ENCODE data around the gene DIAPH1.

Gene DIAPH1

DNA sequence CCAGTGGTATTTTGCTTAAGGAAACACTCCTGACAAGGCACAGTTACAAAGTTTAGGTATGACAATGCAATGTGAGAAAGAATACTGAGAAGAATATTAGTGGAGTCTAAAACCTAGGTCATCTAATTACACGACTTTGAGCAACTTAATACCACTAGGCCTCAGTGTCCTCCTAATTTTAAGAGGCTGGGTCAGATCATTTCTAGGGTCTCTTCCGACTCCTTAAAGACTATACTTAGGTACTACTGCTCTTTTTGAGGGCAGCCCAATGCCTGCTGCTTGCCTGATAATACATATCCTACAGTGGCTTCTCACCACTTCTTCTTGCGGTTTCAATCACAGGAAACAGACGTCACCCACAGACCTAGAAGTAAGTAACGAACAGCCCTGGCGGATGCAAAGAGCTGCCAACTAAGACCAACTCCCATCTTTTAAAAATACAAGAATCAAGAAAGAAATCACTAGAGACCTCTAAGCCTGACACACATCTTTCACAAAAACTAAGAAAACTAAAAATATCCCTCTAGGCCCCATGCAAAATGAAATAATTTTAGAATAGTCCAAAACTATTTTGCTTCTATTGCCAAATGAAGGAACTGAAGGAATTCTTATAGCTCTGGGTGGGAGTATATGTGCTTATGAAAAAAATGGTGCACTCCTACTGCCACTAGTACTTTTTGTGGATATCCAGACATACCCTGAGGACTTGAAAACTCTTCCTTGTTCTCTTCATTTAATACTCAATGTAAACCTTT is 13.1 kb downstream of the DIAPH1 start:
- TF ChIP-seq POLR2A (IDR thresholded peaks at IDR 0.05; ENCODE audit: extremely low read depth, insufficient read length) (peak; percentile 41), MAX (IDR thresholded peaks at IDR 0.05; ENCODE audit: low read depth, low read length) (0 out of 2 replicates have a peak, but pooled peaks have one; percentile 24), CTCF (IDR thresholded peaks at IDR 0.05; ENCODE audit: low read depth, low read length) (no peak), MYC (IDR thresholded peaks at IDR 0.05; ENCODE audit: low read depth, low read length) (peak; percentile 52)
- peak overlapping the region; percentile 53 for H3K4me3 ChIP-seq (ENCODE audit: low read depth, low read length)
- DNase-seq (ENCODE audit: low read depth) = peak; percentile 97

DNA sequence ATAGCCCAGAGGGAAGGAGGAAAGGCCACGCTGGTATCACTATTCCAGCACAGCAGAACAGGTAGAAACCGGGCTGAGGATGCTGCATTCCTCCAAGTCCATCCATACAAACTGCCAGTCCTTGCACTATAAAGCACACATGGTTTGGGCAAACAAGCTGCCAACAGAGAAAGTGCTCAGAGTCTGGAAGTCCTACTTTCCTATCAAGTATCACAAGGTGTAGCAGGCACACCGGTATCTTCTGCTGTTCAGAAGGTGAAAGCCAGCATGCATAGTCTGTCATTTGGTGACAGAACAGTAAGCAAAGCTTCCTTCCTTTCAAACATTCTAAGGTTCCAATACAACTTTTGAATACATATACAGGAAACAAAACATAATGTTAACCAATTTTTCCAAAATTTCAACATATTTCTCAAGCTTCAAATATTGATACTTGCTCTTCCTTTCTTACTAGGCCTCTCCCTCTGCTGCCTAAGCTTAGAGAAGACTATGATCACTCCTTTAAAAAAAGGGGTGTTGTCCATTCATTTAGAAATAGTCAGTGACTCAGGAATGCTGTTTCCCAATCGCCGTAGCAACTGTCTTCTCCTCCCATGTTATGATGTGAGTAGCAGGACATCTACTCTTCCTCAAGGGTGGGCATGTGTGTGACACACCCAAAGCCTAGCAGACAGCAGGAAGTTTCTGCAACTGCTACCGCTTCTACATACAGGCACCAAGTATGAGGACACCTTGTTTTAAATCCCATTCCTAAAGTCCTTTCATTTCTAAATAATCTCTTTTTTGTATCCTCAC is 14.7 kb downstream of the DIAPH1 start:
- peak overlapping the region; percentile 53 for H3K4me3 ChIP-seq (ENCODE audit: low read depth, low read length)
- peak; percentile 97 for DNase-seq (ENCODE audit: low read depth)
- peak; percentile 28 for TF ChIP-seq POLR2A (IDR thresholded peaks at IDR 0.05; ENCODE audit: extremely low read depth, insufficient read length)
- TF ChIP-seq CTCF (IDR thresholded peaks at IDR 0.05; ENCODE audit: low read depth, low read length) = no peak
- TF ChIP-seq MAX (IDR thresholded peaks at IDR 0.05; ENCODE audit: low read depth, low read length) = peak; percentile 76
- TF ChIP-seq MYC (IDR thresholded peaks at IDR 0.05; ENCODE audit: low read depth, low read length) = no peak; the same call in 1 of the 2 replicates

- no peak for DNase-seq (ENCODE audit: low read depth)
These were observed 16.2 kb downstream of the DIAPH1 start for GRCh38 chr5:141602606-141603005.

GRCh38 chr5:141598391-141599345 is 20.1 kb downstream of the DIAPH1 start:
- H3K4me3 ChIP-seq (ENCODE audit: low read depth, low read length) = no peak overlapping the region
- DNase-seq (ENCODE audit: low read depth) = no peak
- TF ChIP-seq CTCF (IDR thresholded peaks at IDR 0.05; ENCODE audit: low read depth, low read length) (no peak), MAX (IDR thresholded peaks at IDR 0.05; ENCODE audit: low read depth, low read length) (no peak), MYC (IDR thresholded peaks at IDR 0.05; ENCODE audit: low read depth, low read length) (no peak), POLR2A (IDR thresholded peaks at IDR 0.05; ENCODE audit: extremely low read depth, insufficient read length) (no peak)

More at GRCh38 chr5:141602606-141603005, 16.2 kb downstream of the DIAPH1 start:
- peak overlapping the region; percentile 42 for H3K4me3 ChIP-seq (ENCODE audit: low read depth, low read length)
- no peak for TF ChIP-seq MYC (IDR thresholded peaks at IDR 0.05; ENCODE audit: low read depth, low read length)
- no peak for TF ChIP-seq POLR2A (IDR thresholded peaks at IDR 0.05; ENCODE audit: extremely low read depth, insufficient read length)
- no peak for TF ChIP-seq MAX (IDR thresholded peaks at IDR 0.05; ENCODE audit: low read depth, low read length)
- no peak for TF ChIP-seq CTCF (IDR thresholded peaks at IDR 0.05; ENCODE audit: low read depth, low read length)

DNA sequence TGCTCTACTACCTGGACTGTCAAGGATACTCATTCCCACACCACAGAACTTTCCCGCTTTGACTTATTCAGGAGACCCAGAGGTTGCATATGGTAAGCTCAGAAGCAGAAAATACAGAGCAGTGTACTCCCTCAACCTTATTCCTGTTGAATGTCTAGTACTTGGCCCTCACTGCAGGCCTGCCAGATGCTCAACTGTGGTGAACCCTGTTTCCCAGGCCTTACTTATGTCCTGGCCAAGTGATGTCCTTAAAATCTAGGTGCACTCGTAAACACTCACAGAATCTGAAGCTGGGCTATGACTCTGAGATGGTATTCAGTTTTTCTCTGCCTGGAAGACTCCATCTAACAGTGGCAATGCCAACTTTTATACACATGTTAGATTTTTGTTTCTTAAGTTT is 21.0 kb downstream of the DIAPH1 start:
- DNase-seq (ENCODE audit: low read depth) = no peak
- TF ChIP-seq CTCF (IDR thresholded peaks at IDR 0.05; ENCODE audit: low read depth, low read length) (no peak), POLR2A (IDR thresholded peaks at IDR 0.05; ENCODE audit: extremely low read depth, insufficient read length) (no peak), MAX (IDR thresholded peaks at IDR 0.05; ENCODE audit: low read depth, low read length) (no peak), MYC (IDR thresholded peaks at IDR 0.05; ENCODE audit: low read depth, low read length) (no peak)
- no peak overlapping the region for H3K4me3 ChIP-seq (ENCODE audit: low read depth, low read length)
